Measurements from ENCODE around the gene SCN10A. TPM values are rescaled to one million over a fixed set of nuclear protein-coding genes. Genes with fewer than 3 reads are reported as not detected.

The SCN10A gene
- total RNA-seq, 6 experiments from 2014 or later = not detected

- H3K4me1 ChIP-seq = no peaks in the 10 kb centered on the region
- 63% methylated on average over 4 of the region's 4 CpGs for WGBS (ENCODE audit: insufficient coverage, low coverage, low lambda C conversion rate, missing lambda C conversion rate)
- ATAC-seq (no peak), DNase-seq (no peak)
- TF ChIP-seq POLR2A (IDR thresholded peaks at IDR 0.05) = no peak
- TF ChIP-seq CTCF (IDR thresholded peaks at IDR 0.05) = no peak
- H3K27ac ChIP-seq = no peak overlapping the region
- H3K27me3 ChIP-seq = no peaks in the 10 kb centered on the region
- intact Hi-C loops (cut with DNase I) = no loop called here
- H3K36me3 ChIP-seq = no peaks in the 10 kb centered on the region
- no peaks in the 10 kb centered on the region for H3K9me3 ChIP-seq
- no peak overlapping the region for H3K4me3 ChIP-seq
Observed at GRCh38 chr3:38689346-38689745, 126.7 kb downstream of the SCN10A start.

GRCh38 chr3:38687321-38687720 is 128.7 kb downstream of the SCN10A start:
- Histone ChIP-seq H3K36me3 (no peaks in the 10 kb centered on the region), H3K27ac (no peak overlapping the region), H3K4me3 (no peak overlapping the region), H3K9me3 (no peaks in the 10 kb centered on the region), H3K27me3 (no peaks in the 10 kb centered on the region), H3K4me1 (no peaks in the 10 kb centered on the region)
- DNase-seq (no peak), ATAC-seq (no peak)
- 38% methylated on average over 2 of the region's 2 CpGs for WGBS (ENCODE audit: insufficient coverage, low coverage, low lambda C conversion rate, missing lambda C conversion rate)
- TF ChIP-seq CTCF (IDR thresholded peaks at IDR 0.05) (no peak), POLR2A (IDR thresholded peaks at IDR 0.05) (no peak)
- intact Hi-C loops (cut with DNase I) = no loop called here

GRCh38 chr3:38684546-38684945 is 131.5 kb downstream of the SCN10A start:
- DNase-seq (no peak), ATAC-seq (no peak)
- no peaks in the 10 kb centered on the region for H3K27me3 ChIP-seq
- no peak overlapping the region for H3K4me3 ChIP-seq
- H3K4me1 ChIP-seq = no peaks in the 10 kb centered on the region
- H3K36me3 ChIP-seq = no peaks in the 10 kb centered on the region
- no peaks in the 10 kb centered on the region for H3K9me3 ChIP-seq
- no peak overlapping the region for H3K27ac ChIP-seq
- TF ChIP-seq CTCF (IDR thresholded peaks at IDR 0.05) (no peak), POLR2A (IDR thresholded peaks at IDR 0.05) (no peak)
- intact Hi-C loops (cut with DNase I) = no loop called here
- 37% methylated on average over 5 of the region's 5 CpGs for WGBS (ENCODE audit: insufficient coverage, low coverage, low lambda C conversion rate, missing lambda C conversion rate)

- no peak overlapping the region for H3K27ac ChIP-seq
- DNase-seq = no peak
- no peak overlapping the region for H3K4me3 ChIP-seq
- H3K9me3 ChIP-seq = no peaks in the 10 kb centered on the region
- intact Hi-C loops (cut with DNase I) = no loop called here
- no peaks in the 10 kb centered on the region for H3K27me3 ChIP-seq
- no peaks in the 10 kb centered on the region for H3K4me1 ChIP-seq
- H3K36me3 ChIP-seq = no peaks in the 10 kb centered on the region
- WGBS (ENCODE audit: insufficient coverage, low coverage, low lambda C conversion rate, missing lambda C conversion rate) = 25% methylated on average over 4 of the region's 4 CpGs
- no peak for ATAC-seq
- no peak for TF ChIP-seq POLR2A (IDR thresholded peaks at IDR 0.05)
Observed at GRCh38 chr3:38669668-38670067, 146.3 kb downstream of the SCN10A start.

GRCh38 chr3:38662544-38662943 is 153.5 kb downstream of the SCN10A start:
- no peaks in the 10 kb centered on the region for H3K36me3 ChIP-seq
- TF ChIP-seq POLR2A (IDR thresholded peaks at IDR 0.05) = no peak
- peak in 1 of 4 donors; percentile 6 for TF ChIP-seq CTCF (IDR thresholded peaks at IDR 0.05)
- intact Hi-C loops (cut with DNase I) = no loop called here
- H3K9me3 ChIP-seq = peaks cover 0 to 7% (median 0%) of the 10 kb centered on the region in 4 donors
- no peaks in the 10 kb centered on the region for H3K27me3 ChIP-seq
- no peak overlapping the region for H3K27ac ChIP-seq
- DNase-seq (no peak), ATAC-seq (no peak)
- no peaks in the 10 kb centered on the region for H3K4me1 ChIP-seq
- 25% methylated on average over 3 of the region's 4 CpGs for WGBS (ENCODE audit: insufficient coverage, low coverage, low lambda C conversion rate, missing lambda C conversion rate)
- no peak overlapping the region for H3K4me3 ChIP-seq

Measured in right lobe of liver (tissue), 6 donors.